IMR-90 (cell line): ENCODE results near the gene BRINP1.

Source experiments
- BHLHE40 ChIP-seq: fragments of 150-350 bp; IDR thresholded peaks from 2 replicates; pipeline ENCODE4 v1.6.1; 2016; ENCODE audit warnings: mild to moderate bottlenecking, low read depth, low read length
- CEBPB ChIP-seq: IDR thresholded peaks from 2 replicates; pipeline ENCODE4 v1.6.1; 2012; ENCODE audit warnings: low read depth, low read length, improper control_type of control experiment
- CTCF ChIP-seq: conservative IDR thresholded peaks from 2 replicates; pipeline ENCODE4 v1.5.1; 2012; ENCODE audit warnings: mild to moderate bottlenecking, low read depth, low read length, improper control_type of control experiment
- POLR2A ChIP-seq: IDR thresholded peaks from 2 replicates; pipeline ENCODE4 v1.6.1; 2012; ENCODE audit warnings: mild to moderate bottlenecking, low read depth, low read length
- RAD21 ChIP-seq: IDR thresholded peaks from 2 replicates; pipeline ENCODE4 v1.6.1; 2012; ENCODE audit warnings: low read length, improper control_type of control experiment

GRCh38 chr9:119332522-119332921 is 36.7 kb downstream of the BRINP1 start:
- TF ChIP-seq BHLHE40 (no peak), CEBPB (no peak), CTCF (no peak), POLR2A (no peak), RAD21 (no peak)
